ENCODE results near the gene SRSF1.

- TF ChIP-seq CTCF (IDR thresholded peaks at IDR 0.05 in 8 of 11, conservative IDR thresholded peaks at IDR 0.05 in 3 of 11) (no peak), POLR2A (IDR thresholded peaks at IDR 0.05) (no peak), POLR2AphosphoS5 (IDR thresholded peaks at IDR 0.05) (no peak)
These were observed 34.1 kb upstream of the SRSF1 start for GRCh38 chr17:58041161-58041560.
